ENCODE measurements around the gene HK2.

GRCh38 chr2:74870951-74871350 lies 37.0 kb downstream of the HK2 start:
- no peak for TF ChIP-seq EZH2phosphoT487 (IDR thresholded peaks at IDR 0.05; ENCODE audit: borderline replicate concordance)
- TF ChIP-seq CTCF (conservative IDR thresholded peaks at IDR 0.05; ENCODE audit: low read length): no peak

All from Loucy (cell line).